ENCODE results near the gene HHIPL2. TPM values are rescaled to one million over a fixed set of nuclear protein-coding genes. Genes with fewer than 3 reads are reported as not detected.

HHIPL2 gene
- total and polyA plus RNA-seq, 2 of the 4 experiments (the other 2 are of a cell fraction): under 0.01 to 0.12 TPM

DNA sequence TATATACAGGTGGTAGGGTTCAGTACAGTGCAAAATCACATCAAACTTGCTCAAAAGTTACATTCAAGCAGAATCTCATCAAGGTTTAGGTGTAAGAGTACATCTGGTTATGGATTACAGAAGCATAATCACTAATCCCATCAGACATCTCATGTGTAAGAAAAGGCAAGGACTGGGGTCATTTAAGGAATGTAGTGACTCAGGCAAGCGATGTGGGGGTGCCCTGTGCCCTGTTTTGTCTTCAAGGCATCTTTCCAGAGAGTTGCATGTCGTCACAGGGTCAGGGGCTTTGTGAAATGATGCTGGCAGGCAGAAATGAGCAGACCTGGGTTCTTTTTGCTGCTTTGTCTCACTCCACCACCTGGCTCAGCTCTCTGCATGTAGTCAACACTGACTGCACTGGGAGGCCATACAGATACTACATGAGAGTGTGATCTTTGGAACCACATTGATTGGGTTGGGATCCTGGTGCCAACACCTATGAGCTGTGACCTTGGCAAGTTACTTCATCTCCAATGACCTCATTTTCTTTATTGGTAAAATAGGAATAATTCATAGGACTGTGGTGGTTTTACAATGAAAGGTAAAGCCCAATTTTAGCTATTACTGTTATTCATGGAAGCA, 8.2 kb upstream of the HHIPL2 start:
- H2BK120ac ChIP-seq (ENCODE audit: low read depth, low read length): no peak overlapping the region
- H4K8ac ChIP-seq (ENCODE audit: low read depth in 2 of 2, low read length in 2 of 2): no peak overlapping the region
- no peaks in the 10 kb centered on the region; the same call in 1 of the 2 replicates for H3K9me1 ChIP-seq (ENCODE audit: insufficient read depth, low read length)
- no peaks in the 10 kb centered on the region for H3K79me1 ChIP-seq (ENCODE audit: low read depth in 1 of 2, low read length in 2 of 2)
- no peak overlapping the region for H2BK5ac ChIP-seq (ENCODE audit: low read depth, low read length, poor library complexity, severe bottlenecking)
- H4K91ac ChIP-seq (ENCODE audit: insufficient read depth, low read depth, low read length): no peak overlapping the region
- ChIA-PET POLR2A (ENCODE audit: unreplicated experiment) (no interaction called here), CTCF (interaction anchor here (0.6 kb wide), 1 partner anchor 22 kb away, joined by 3 read pairs; no protein-coding TSS in a partner anchor)
- no peaks in the 10 kb centered on the region for H4K20me1 ChIP-seq (ENCODE audit: insufficient read depth, low read length)
- ATAC-seq (ENCODE audit: low read depth) (no peak), DNase-seq (peak; percentile 9)
- H3K56ac ChIP-seq (ENCODE audit: extremely low read depth, insufficient read depth, low read length): no peak overlapping the region
- no peak overlapping the region for H4K5ac ChIP-seq (ENCODE audit: low read depth, low read length)
- 83% methylated on average over 2 of the region's 2 CpGs; no CpG with 5 or more reads in 1 of the 2 experiments for WGBS, 2 experiments (ENCODE audit: extremely low coverage in 2 of 2, insufficient read length in 1 of 2)
- in situ Hi-C loops (cut with MboI; ENCODE audit: low sequenced_read_pairs): no loop called here
- no peak overlapping the region for H3K4me3 ChIP-seq (ENCODE audit: insufficient read depth, low read depth, low read length)
- no peak overlapping the region for H3K18ac ChIP-seq (ENCODE audit: low read depth, low read length)
- no peak overlapping the region for H3K14ac ChIP-seq (replicated peaks; ENCODE audit: low read depth, low read length)
- no peak overlapping the region for H2AK5ac ChIP-seq (ENCODE audit: low read depth, low read length)
- TF ChIP-seq, protein P1, sequence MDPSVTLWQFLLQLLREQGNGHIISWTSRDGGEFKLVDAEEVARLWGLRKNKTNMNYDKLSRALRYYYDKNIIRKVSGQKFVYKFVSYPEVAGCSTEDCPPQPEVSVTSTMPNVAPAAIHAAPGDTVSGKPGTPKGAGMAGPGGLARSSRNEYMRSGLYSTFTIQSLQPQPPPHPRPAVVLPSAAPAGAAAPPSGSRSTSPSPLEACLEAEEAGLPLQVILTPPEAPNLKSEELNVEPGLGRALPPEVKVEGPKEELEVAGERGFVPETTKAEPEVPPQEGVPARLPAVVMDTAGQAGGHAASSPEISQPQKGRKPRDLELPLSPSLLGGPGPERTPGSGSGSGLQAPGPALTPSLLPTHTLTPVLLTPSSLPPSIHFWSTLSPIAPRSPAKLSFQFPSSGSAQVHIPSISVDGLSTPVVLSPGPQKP (IDR thresholded peaks at IDR 0.05; ENCODE audit: borderline replicate concordance, low read depth, low read length): no peak
- TF ChIP-seq USF2 (IDR thresholded peaks at IDR 0.05; ENCODE audit: low read depth, low read length) (no peak), RFX5 (IDR thresholded peaks at IDR 0.05; ENCODE audit: low read depth, low read length) (no peak), MAZ (IDR thresholded peaks at IDR 0.05; ENCODE audit: borderline replicate concordance, low read depth, low read length) (no peak), NFE2L2 (IDR thresholded peaks at IDR 0.05; ENCODE audit: low read depth, low read length) (no peak), BHLHE40 (IDR thresholded peaks at IDR 0.05; ENCODE audit: low read depth, low read length) (no peak), POLR2A (IDR thresholded peaks at IDR 0.05; ENCODE audit: low read depth, low read length) (no peak), CHD1 (IDR thresholded peaks at IDR 0.05; ENCODE audit: low read depth, low read length) (no peak), MAFK (IDR thresholded peaks at IDR 0.05; ENCODE audit: low read depth, low read length) (no peak), CEBPB (IDR thresholded peaks at IDR 0.05; ENCODE audit: low read depth, low read length) (no peak), RAD21 (IDR thresholded peaks at IDR 0.05; ENCODE audit: low read length) (no peak), SMC3 (IDR thresholded peaks at IDR 0.05; ENCODE audit: low read depth, low read length) (no peak), MXI1 (IDR thresholded peaks at IDR 0.05; ENCODE audit: borderline replicate concordance, low read depth, low read length) (no peak), FOS (IDR thresholded peaks at IDR 0.05; ENCODE audit: low read depth, low read length) (no peak), CTCF (conservative IDR thresholded peaks at IDR 0.05; ENCODE audit: low read depth, low read length) (no peak), RCOR1 (IDR thresholded peaks at IDR 0.05; ENCODE audit: insufficient replicate concordance, low read length) (no peak)
- H3K4me2 ChIP-seq (ENCODE audit: low read depth, low read length): no peak overlapping the region
- H3K9ac ChIP-seq (ENCODE audit: low read depth, low read length): no peak overlapping the region
- no peak overlapping the region for H2BK20ac ChIP-seq (ENCODE audit: low read depth, low read length)
- no peak overlapping the region for H3K4ac ChIP-seq (ENCODE audit: low read depth, low read length)
- intact Hi-C loops (cut with micrococcal nuclease): no loop called here
- H2AFZ ChIP-seq (replicated peaks; ENCODE audit: low read length, poor library complexity): no peak overlapping the region
- H3K4me1 ChIP-seq (ENCODE audit: control insufficient read depth, insufficient read depth, low read length): no peaks in the 10 kb centered on the region
- no peaks in the 10 kb centered on the region for H3K9me3 ChIP-seq (ENCODE audit: control insufficient read depth, insufficient read depth, low read length)
- no peak overlapping the region for H2AK9ac ChIP-seq (replicated peaks; ENCODE audit: low read depth, low read length, poor library complexity)
- no peak overlapping the region for H2BK15ac ChIP-seq (ENCODE audit: low read depth, low read length)
- H3K27ac ChIP-seq (ENCODE audit: insufficient read depth, low read length): no peak overlapping the region
- no TSS peak for BruUV-seq (replicated peaks)
- H3K27me3 ChIP-seq (ENCODE audit: control insufficient read depth, insufficient read depth, low read length): no peaks in the 10 kb centered on the region
- dilution Hi-C loops (cut with HindIII; ENCODE audit: low sequenced_read_pairs, unreplicated experiment): no loop called here
- peaks cover 4% of the 10 kb centered on the region for H3K36me3 ChIP-seq (ENCODE audit: control insufficient read depth, insufficient read depth, low read length)
- H3K23ac ChIP-seq (ENCODE audit: low read depth, low read length): no peak overlapping the region

Data from IMR-90 (cell line).